ENCODE results near the gene MCTP1.

The MCTP1 gene

GRCh38 chr5:94748212-94748611 lies 536.7 kb downstream of the MCTP1 start:
- no peak for DNase-seq

- no peak for DNase-seq
These were observed 537.5 kb downstream of the MCTP1 start for GRCh38 chr5:94747371-94747770.

- DNase-seq = no peak
These were observed 538.2 kb downstream of the MCTP1 start for GRCh38 chr5:94746731-94747124.

- DNase-seq = no peak
These were observed 538.8 kb downstream of the MCTP1 start for GRCh38 chr5:94745786-94746730.

GRCh38 chr5:94744906-94745305 lies 540.0 kb downstream of the MCTP1 start:
- DNase-seq = no peak

GRCh38 chr5:94742852-94743251 lies 542.0 kb downstream of the MCTP1 start:
- DNase-seq = no peak

GRCh38 chr5:94740286-94740685 lies 544.6 kb downstream of the MCTP1 start:
- DNase-seq = no peak

- no peak for DNase-seq
These were observed 548.4 kb downstream of the MCTP1 start for GRCh38 chr5:94736498-94736897.

- DNase-seq = no peak
These were observed 553.4 kb downstream of the MCTP1 start for GRCh38 chr5:94731471-94731870.

- no peak for DNase-seq
These were observed 559.8 kb downstream of the MCTP1 start for GRCh38 chr5:94725142-94725541.

GRCh38 chr5:94715768-94716167 lies 569.1 kb downstream of the MCTP1 start:
- no peak for DNase-seq

GRCh38 chr5:94711785-94712184 lies 573.1 kb downstream of the MCTP1 start:
- no peak for DNase-seq

GRCh38 chr5:94709277-94709676 lies 575.6 kb downstream of the MCTP1 start:
- no peak for DNase-seq

- no peak for DNase-seq
These were observed 577.5 kb downstream of the MCTP1 start for GRCh38 chr5:94707359-94707758.

GRCh38 chr5:94705427-94705826 lies 579.5 kb downstream of the MCTP1 start:
- DNase-seq = no peak

GRCh38 chr5:94702729-94703128 lies 582.2 kb downstream of the MCTP1 start:
- no peak for DNase-seq

GRCh38 chr5:94700592-94700991 lies 584.3 kb downstream of the MCTP1 start:
- no peak for DNase-seq

- DNase-seq = no peak
These were observed 585.3 kb downstream of the MCTP1 start for GRCh38 chr5:94699562-94699961.

GRCh38 chr5:94698197-94698596 lies 586.7 kb downstream of the MCTP1 start:
- DNase-seq = no peak

GRCh38 chr5:94694671-94695070 lies 590.2 kb downstream of the MCTP1 start:
- no peak for DNase-seq

- no peak for DNase-seq
These were observed 591.0 kb downstream of the MCTP1 start for GRCh38 chr5:94693845-94694370.

- no peak for DNase-seq
These were observed 591.7 kb downstream of the MCTP1 start for GRCh38 chr5:94693043-94693822.

- no peak for DNase-seq
These were observed 592.3 kb downstream of the MCTP1 start for GRCh38 chr5:94692581-94692980.

GRCh38 chr5:94691949-94692348 lies 592.9 kb downstream of the MCTP1 start:
- no peak for DNase-seq
